Progenitor cell of endocrine pancreas (in vitro differentiated cells): ENCODE measurements around the gene NDUFA8. TPM values are rescaled to one million over a fixed set of nuclear protein-coding genes. Genes with fewer than 3 reads are reported as not detected.

Source experiments
- DNase-seq: peaks from one replicate; pipeline ENCODE4 v3.0.0; 2021; ENCODE audit warnings: low spot score; ENCODE audit not compliant: unreplicated experiment
- H3K27ac Mint-ChIP-seq: 2 replicates; pipeline ENCODE4 v1.8.0; 2021; ENCODE audit warnings: mild to moderate bottlenecking, moderate library complexity, mixed read lengths
- H3K27me3 Mint-ChIP-seq: 2 replicates; pipeline ENCODE4 v1.8.0; 2021; ENCODE audit warnings: mixed read lengths
- H3K36me3 Mint-ChIP-seq: 2 replicates; pipeline ENCODE4 v1.8.0; 2022; ENCODE audit warnings: mixed read lengths; ENCODE audit not compliant: insufficient read depth
- H3K4me1 Mint-ChIP-seq: 2 replicates; pipeline ENCODE4 v1.8.0; 2021; ENCODE audit warnings: low read depth, mixed read lengths
- H3K4me3 Mint-ChIP-seq: 2 replicates; pipeline ENCODE4 v1.8.0; 2021; ENCODE audit warnings: low read depth, mild to moderate bottlenecking, moderate library complexity, mixed read lengths
- H3K9me3 Mint-ChIP-seq: 2 replicates; pipeline ENCODE4 v1.8.0; 2021; ENCODE audit warnings: low read depth, mixed read lengths
- CTCF ChIP-seq: fragments of 200-600 bp; sonication (generic); IDR thresholded peaks from one replicate; pipeline ENCODE4 v1.5.0; 2021; ENCODE audit warnings: antibody characterized with exemption, mild to moderate bottlenecking; ENCODE audit not compliant: unreplicated experiment
- long read RNA-seq: library from polyadenylated mRNA; unstranded; transcript quantifications from one replicate; pipeline ENCODE4 v2.0.0, GENCODE V29; 2020
- total RNA-seq: library from RNA; stranded (reverse); gene quantifications from 2 replicates; pipeline ENCODE4 v1.2.1, GENCODE V29; 2021

Gene NDUFA8
- 43.1 and 44.6 TPM in 2 replicates for total RNA-seq
- long read RNA-seq, partial matches to known transcripts, result 0 of 3 reads
- long read RNA-seq, other reads (novel, unspliced or antisense), result 0 of 3 reads

GRCh38 chr9:122159026-122159924 lies at the start of gene NDUFA8, which contains the start of gene MORN5:
TSS of gene NDUFA8 (minus strand) at chr9:122159779. CDS start at chr9:122159677, 102 bp downstream.
TSS of gene MORN5 (plus strand) at chr9:122159908. CDS start at chr9:122159973, 65 bp downstream.
- Mint-ChIP-seq H3K36me3 (peaks cover 2% of the 10 kb centered on the region), H3K27me3 (peaks cover 15% of the 10 kb centered on the region), H3K4me1 (peaks cover 10% of the 10 kb centered on the region), H3K27ac (peak within 1 kb of the TSS; percentile 92), H3K9me3 (peaks cover 6% of the 10 kb centered on the region), H3K4me3 (peak within 1 kb of the TSS; percentile 98)
- TF ChIP-seq CTCF, result no peak
- DNase-seq, result peak; percentile 97

- TF ChIP-seq CTCF, result no peak
- Mint-ChIP-seq H3K9me3 (no peaks in the 10 kb centered on the region), H3K36me3 (no peaks in the 10 kb centered on the region), H3K27me3 (peaks cover 73% of the 10 kb centered on the region), H3K4me1 (no peaks in the 10 kb centered on the region), H3K27ac (no peak overlapping the region), H3K4me3 (no peak overlapping the region)
- DNase-seq, result no peak
These were observed 47.5 kb upstream of the NDUFA8 start for GRCh38 chr9:122207096-122207495.

GRCh38 chr9:122206118-122207046 lies 46.8 kb upstream of the NDUFA8 start:
- Mint-ChIP-seq H3K4me3 (no peak overlapping the region), H3K27ac (no peak overlapping the region), H3K27me3 (peaks cover 67% of the 10 kb centered on the region), H3K4me1 (no peaks in the 10 kb centered on the region), H3K36me3 (no peaks in the 10 kb centered on the region), H3K9me3 (no peaks in the 10 kb centered on the region)
- TF ChIP-seq CTCF, result no peak
- DNase-seq, result no peak

- Mint-ChIP-seq H3K36me3 (no peaks in the 10 kb centered on the region), H3K27ac (no peak overlapping the region), H3K27me3 (peaks cover 58% of the 10 kb centered on the region), H3K4me1 (no peaks in the 10 kb centered on the region), H3K4me3 (no peak overlapping the region), H3K9me3 (no peaks in the 10 kb centered on the region)
- no peak for TF ChIP-seq CTCF
- no peak for DNase-seq
These were observed 45.6 kb upstream of the NDUFA8 start for GRCh38 chr9:122205176-122205575.

GRCh38 chr9:122204491-122204890 lies 44.9 kb upstream of the NDUFA8 start:
- Mint-ChIP-seq H3K4me1 (no peaks in the 10 kb centered on the region), H3K9me3 (no peaks in the 10 kb centered on the region), H3K27ac (no peak overlapping the region), H3K4me3 (no peak overlapping the region), H3K36me3 (no peaks in the 10 kb centered on the region), H3K27me3 (peaks cover 58% of the 10 kb centered on the region)
- TF ChIP-seq CTCF, result no peak
- no peak for DNase-seq
